ENCODE results near the gene COQ7. TPM values are rescaled to one million over a fixed set of nuclear protein-coding genes. Genes with fewer than 3 reads are reported as not detected.
A peak's percentile ranks its signal among the peaks of the same experiment; 100 is the strongest.

COQ7 gene
- 26.9 and 30.7 TPM in 2 replicates for total RNA-seq (2021)
- Bru-seq, nascent RNA, result percentile 84 among the genes with signal in this experiment
- BruChase-seq, experiment 1, labeled RNA remaining after a 2-hour chase, result percentile 73 among the genes with signal in this experiment
- percentile 92 among the genes with signal in this experiment for BruChase-seq, experiment 2, labeled RNA remaining after a 6-hour chase
- long read RNA-seq, transcript COQ7-201 (6 exons, 2,657 nt), result major isoform, 19 of 27 reads
- long read RNA-seq, partial matches to known transcripts, result 1 of 27 reads
- long read RNA-seq, other reads (novel, unspliced or antisense), result 5 of 27 reads

DNA sequence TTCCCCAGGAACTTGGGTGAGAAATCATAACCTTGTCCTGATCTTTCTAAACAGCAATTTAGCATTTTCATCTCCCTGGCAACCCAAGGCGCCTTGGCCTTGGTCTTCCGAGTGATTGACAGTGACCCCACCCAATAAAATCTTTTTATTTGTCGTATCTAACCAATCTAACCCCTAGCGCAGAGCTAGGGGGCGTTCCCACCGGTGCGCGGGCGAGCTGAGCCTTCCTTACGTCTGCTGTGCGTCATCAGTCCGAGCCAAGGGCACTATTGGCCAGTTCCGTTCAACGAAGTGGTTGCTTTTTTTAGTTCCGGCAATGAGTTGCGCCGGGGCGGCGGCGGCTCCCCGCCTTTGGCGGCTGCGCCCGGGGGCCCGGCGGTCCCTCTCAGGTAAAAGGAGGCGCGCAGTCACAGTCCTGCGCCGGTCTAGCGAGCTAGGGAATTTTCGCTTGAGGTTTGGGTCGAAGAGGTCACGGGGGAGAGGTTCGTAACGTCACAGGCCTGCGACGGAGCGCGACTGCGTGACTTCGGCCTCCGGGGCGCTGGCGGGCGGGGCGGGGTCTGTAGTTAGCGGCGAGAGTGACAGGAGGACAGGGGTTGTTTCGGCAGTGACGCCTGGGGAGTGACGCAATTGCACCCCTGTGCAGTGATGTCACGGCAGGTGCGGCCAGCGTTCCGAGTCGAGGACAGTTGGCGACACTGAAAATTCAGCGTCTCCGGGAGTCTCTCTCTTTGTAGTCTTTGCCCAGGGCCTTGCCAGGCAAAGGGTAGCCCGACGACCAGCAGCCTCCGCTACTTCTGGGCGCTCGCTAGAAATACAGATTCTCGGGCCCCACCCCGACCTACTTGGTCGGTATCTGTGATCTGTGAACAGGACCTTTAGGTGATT, at the start of gene COQ7:
Gene COQ7, plus strand, starts transcription at position 266 of the 888 bp plus-strand sequence. Its CDS starts 51 bp downstream, at position 317.
- no peaks in the 10 kb centered on the region for H4K20me1 ChIP-seq (ENCODE audit: insufficient read depth)
- H3K4me2 ChIP-seq, result peak within 1 kb of the TSS; percentile 83
- no peaks in the 10 kb centered on the region for H3K9me2 ChIP-seq (ENCODE audit: insufficient read depth)
- intact Hi-C loops (cut with micrococcal nuclease; ENCODE audit: unreplicated experiment), result loop anchor here (1.0 to 5.0 kb wide), 5 partner anchors 59 to 265 kb away; partner anchors contain the start of genes ARL6IP1, SMG1 and TMC7
- peak; percentile 98 for DNase-seq
- TF ChIP-seq, protein P1, sequence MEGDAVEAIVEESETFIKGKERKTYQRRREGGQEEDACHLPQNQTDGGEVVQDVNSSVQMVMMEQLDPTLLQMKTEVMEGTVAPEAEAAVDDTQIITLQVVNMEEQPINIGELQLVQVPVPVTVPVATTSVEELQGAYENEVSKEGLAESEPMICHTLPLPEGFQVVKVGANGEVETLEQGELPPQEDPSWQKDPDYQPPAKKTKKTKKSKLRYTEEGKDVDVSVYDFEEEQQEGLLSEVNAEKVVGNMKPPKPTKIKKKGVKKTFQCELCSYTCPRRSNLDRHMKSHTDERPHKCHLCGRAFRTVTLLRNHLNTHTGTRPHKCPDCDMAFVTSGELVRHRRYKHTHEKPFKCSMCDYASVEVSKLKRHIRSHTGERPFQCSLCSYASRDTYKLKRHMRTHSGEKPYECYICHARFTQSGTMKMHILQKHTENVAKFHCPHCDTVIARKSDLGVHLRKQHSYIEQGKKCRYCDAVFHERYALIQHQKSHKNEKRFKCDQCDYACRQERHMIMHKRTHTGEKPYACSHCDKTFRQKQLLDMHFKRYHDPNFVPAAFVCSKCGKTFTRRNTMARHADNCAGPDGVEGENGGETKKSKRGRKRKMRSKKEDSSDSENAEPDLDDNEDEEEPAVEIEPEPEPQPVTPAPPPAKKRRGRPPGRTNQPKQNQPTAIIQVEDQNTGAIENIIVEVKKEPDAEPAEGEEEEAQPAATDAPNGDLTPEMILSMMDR (conservative IDR thresholded peaks at IDR 0.05), result 0 out of 2 replicates have a peak, but pooled peaks have one; percentile 25
- TF ChIP-seq EZH2 (IDR thresholded peaks at IDR 0.05; ENCODE audit: low read depth), result no peak
- peaks cover 15% of the 10 kb centered on the region for H3K79me2 ChIP-seq (ENCODE audit: low read depth)
- no peaks in the 10 kb centered on the region; the same call in 1 of the 2 replicates for H3F3A ChIP-seq (ENCODE audit: insufficient read depth, low read depth)
- H3K4me3 ChIP-seq, result peak within 1 kb of the TSS; percentile 88
- H3K27ac ChIP-seq, result peak within 1 kb of the TSS; percentile 97
- H3K36me3 ChIP-seq (ENCODE audit: low read depth), result no peaks in the 10 kb centered on the region
- H3K27me3 ChIP-seq (ENCODE audit: insufficient read depth, low read depth), result no peaks in the 10 kb centered on the region
- H3K9me3 ChIP-seq (ENCODE audit: insufficient read depth, low read depth), result no peaks in the 10 kb centered on the region
- no TSS peak for BruUV-seq (replicated peaks)
- peaks cover 9% of the 10 kb centered on the region; the same call in 1 of the 2 replicates for H3K4me1 ChIP-seq (replicated peaks; ENCODE audit: insufficient read depth)
- POLR2A ChIA-PET (ENCODE audit: unreplicated experiment), result interaction anchor here (0.6 to 1.2 kb wide), 9 partner anchors 10 to 528 kb away, joined by 3 to 6 read pairs (median 3); no protein-coding TSS in a partner anchor
- CTCF ChIA-PET, result interaction anchor here (0.7 to 0.8 kb wide), 2 partner anchors 59 to 99 kb away, joined by 3 to 9 read pairs; no protein-coding TSS in a partner anchor
- peak within 1 kb of the TSS; percentile 87 for H2AFZ ChIP-seq

DNA sequence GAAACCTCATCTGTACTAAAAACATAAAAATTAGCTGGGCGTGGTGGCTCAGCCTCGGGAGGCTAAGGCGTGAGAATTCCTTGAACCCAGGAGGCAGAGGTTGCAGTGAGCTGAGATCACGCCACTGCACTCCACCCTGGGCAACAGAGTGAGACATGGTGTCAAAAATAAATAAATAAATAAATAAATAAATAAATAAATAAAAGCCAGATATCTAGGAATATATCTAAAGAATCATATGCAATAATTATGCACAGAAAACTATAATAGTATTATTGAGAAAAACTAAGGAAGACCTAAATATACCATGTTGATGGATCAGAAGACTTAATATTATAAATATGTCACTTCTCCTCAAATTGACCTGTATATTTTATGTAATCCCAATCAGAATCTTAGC, 46.7 kb upstream of the COQ7 start:
- CTCF ChIA-PET, result interaction anchor here (0.6 kb wide), 1 partner anchor 9 kb away, joined by 6 read pairs; no protein-coding TSS in a partner anchor
- TF ChIP-seq EZH2 (IDR thresholded peaks at IDR 0.05; ENCODE audit: low read depth), result no peak
- TF ChIP-seq, protein P1 (conservative IDR thresholded peaks at IDR 0.05), result no peak
- intact Hi-C loops (cut with micrococcal nuclease; ENCODE audit: unreplicated experiment), result no loop called here
- Histone ChIP-seq H3K4me3 (no peak overlapping the region), H4K20me1 (ENCODE audit: insufficient read depth) (no peaks in the 10 kb centered on the region), H3F3A (ENCODE audit: insufficient read depth, low read depth) (no peaks in the 10 kb centered on the region), H2AFZ (no peak overlapping the region), H3K4me1 (replicated peaks; ENCODE audit: insufficient read depth) (no peaks in the 10 kb centered on the region), H3K4me2 (no peak overlapping the region), H3K79me2 (ENCODE audit: low read depth) (no peaks in the 10 kb centered on the region), H3K9me2 (ENCODE audit: insufficient read depth) (no peaks in the 10 kb centered on the region), H3K9me3 (ENCODE audit: insufficient read depth, low read depth) (no peaks in the 10 kb centered on the region), H3K27me3 (ENCODE audit: insufficient read depth, low read depth) (no peaks in the 10 kb centered on the region), H3K27ac (no peak overlapping the region), H3K36me3 (ENCODE audit: low read depth) (no peaks in the 10 kb centered on the region)
- no TSS peak for BruUV-seq (replicated peaks)
- POLR2A ChIA-PET (ENCODE audit: unreplicated experiment), result no interaction called here
- DNase-seq, result no peak

DNA sequence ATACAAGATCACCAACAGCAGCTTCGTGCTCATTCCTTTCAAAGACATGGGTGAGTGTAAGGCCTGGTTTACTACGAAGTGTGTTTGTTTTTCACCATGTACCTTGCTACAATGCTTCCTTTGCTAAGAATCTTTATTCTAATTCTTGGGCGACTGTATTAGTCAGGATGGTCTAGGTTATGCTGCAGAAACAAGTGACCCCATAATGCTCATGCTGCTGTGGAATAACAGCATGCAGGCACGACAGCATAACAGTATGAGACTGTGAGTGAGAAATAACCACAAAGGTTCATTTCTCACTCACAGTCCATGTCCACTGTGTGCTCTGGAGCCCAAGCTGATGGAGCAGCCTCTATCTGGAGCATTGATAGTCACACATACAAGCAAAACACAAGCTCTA, 45.7 kb upstream of the COQ7 start:
- no TSS peak for BruUV-seq (replicated peaks)
- DNase-seq, result no peak
- Histone ChIP-seq H3K9me3 (ENCODE audit: insufficient read depth, low read depth) (no peaks in the 10 kb centered on the region), H2AFZ (no peak overlapping the region), H3K36me3 (ENCODE audit: low read depth) (no peaks in the 10 kb centered on the region), H3F3A (ENCODE audit: insufficient read depth, low read depth) (no peaks in the 10 kb centered on the region), H3K9me2 (ENCODE audit: insufficient read depth) (no peaks in the 10 kb centered on the region), H4K20me1 (ENCODE audit: insufficient read depth) (no peaks in the 10 kb centered on the region), H3K4me3 (no peak overlapping the region), H3K27me3 (ENCODE audit: insufficient read depth, low read depth) (no peaks in the 10 kb centered on the region), H3K79me2 (ENCODE audit: low read depth) (no peaks in the 10 kb centered on the region), H3K4me2 (no peak overlapping the region), H3K27ac (no peak overlapping the region), H3K4me1 (replicated peaks; ENCODE audit: insufficient read depth) (no peaks in the 10 kb centered on the region)
- POLR2A ChIA-PET (ENCODE audit: unreplicated experiment), result no interaction called here
- intact Hi-C loops (cut with micrococcal nuclease; ENCODE audit: unreplicated experiment), result no loop called here
- no peak for TF ChIP-seq EZH2 (IDR thresholded peaks at IDR 0.05; ENCODE audit: low read depth)
- TF ChIP-seq, protein P1 (conservative IDR thresholded peaks at IDR 0.05), result no peak
- CTCF ChIA-PET, result no interaction called here
